Bronchial epithelial cell (primary cell): Measurements from ENCODE around the gene C3orf20. TPM values are rescaled to one million over a fixed set of nuclear protein-coding genes. Genes with fewer than 3 reads are reported as not detected.

Experiments
- DNase-seq: peaks from one replicate; pipeline ENCODE4 v3.0.0-alpha.2; 2010; ENCODE audit warnings: low read depth
- FAIRE-seq: peaks from 2 replicates; lab custom pipeline; 2011; peaks lifted over from hg19 to GRCh38; lab: Jason Lieb, UNC
- H3K27me3 ChIP-seq: 2 replicates; pipeline ENCODE4 v1.5.1; 2011; ENCODE audit warnings: low read length; ENCODE audit not compliant: control insufficient read depth, insufficient read depth
- H3K36me3 ChIP-seq: 2 replicates; pipeline ENCODE4 v1.5.1; 2011; ENCODE audit warnings: low read length; ENCODE audit not compliant: control insufficient read depth, insufficient read depth
- H3K4me3 ChIP-seq: 2 replicates; pipeline ENCODE4 v1.5.1; 2011; ENCODE audit warnings: mild to moderate bottlenecking, low read depth, low read length, control low read depth
- total RNA-seq: library from RNA; depleted of rRNA; stranded (reverse); fragments of >200 nt; gene quantifications from 2 replicates; pipeline ENCODE4 v1.2.1, GENCODE V29; 2014
- TF ChIP-seq, protein P1 (sequence below): IDR thresholded peaks from 2 replicates; pipeline ENCODE4 v1.5.1; 2011; ENCODE audit warnings: mild to moderate bottlenecking, moderate library complexity, low read length, control low read depth, inconsistent platforms; ENCODE audit not compliant: insufficient read depth, severe bottlenecking

C3orf20 gene
- total RNA-seq, 1 donor from 2014 or later: under 0.01 TPM

- FAIRE-seq (no peak), DNase-seq (no peak)
- no peak overlapping the region for H3K4me3 ChIP-seq
- H3K36me3 ChIP-seq: peaks cover 2% of the 10 kb centered on the region
- no peaks in the 10 kb centered on the region for H3K27me3 ChIP-seq
- TF ChIP-seq, protein P1, sequence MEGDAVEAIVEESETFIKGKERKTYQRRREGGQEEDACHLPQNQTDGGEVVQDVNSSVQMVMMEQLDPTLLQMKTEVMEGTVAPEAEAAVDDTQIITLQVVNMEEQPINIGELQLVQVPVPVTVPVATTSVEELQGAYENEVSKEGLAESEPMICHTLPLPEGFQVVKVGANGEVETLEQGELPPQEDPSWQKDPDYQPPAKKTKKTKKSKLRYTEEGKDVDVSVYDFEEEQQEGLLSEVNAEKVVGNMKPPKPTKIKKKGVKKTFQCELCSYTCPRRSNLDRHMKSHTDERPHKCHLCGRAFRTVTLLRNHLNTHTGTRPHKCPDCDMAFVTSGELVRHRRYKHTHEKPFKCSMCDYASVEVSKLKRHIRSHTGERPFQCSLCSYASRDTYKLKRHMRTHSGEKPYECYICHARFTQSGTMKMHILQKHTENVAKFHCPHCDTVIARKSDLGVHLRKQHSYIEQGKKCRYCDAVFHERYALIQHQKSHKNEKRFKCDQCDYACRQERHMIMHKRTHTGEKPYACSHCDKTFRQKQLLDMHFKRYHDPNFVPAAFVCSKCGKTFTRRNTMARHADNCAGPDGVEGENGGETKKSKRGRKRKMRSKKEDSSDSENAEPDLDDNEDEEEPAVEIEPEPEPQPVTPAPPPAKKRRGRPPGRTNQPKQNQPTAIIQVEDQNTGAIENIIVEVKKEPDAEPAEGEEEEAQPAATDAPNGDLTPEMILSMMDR: no peak
Measured at GRCh38 chr3:14676881-14677280, 1.9 kb downstream of the C3orf20 start.

- Histone ChIP-seq H3K36me3 (no peaks in the 10 kb centered on the region), H3K27me3 (no peaks in the 10 kb centered on the region), H3K4me3 (no peak overlapping the region)
- TF ChIP-seq, protein P1: no peak
- DNase-seq (no peak), FAIRE-seq (peak; percentile 95)
Measured at GRCh38 chr3:14678015-14678503, 3.1 kb downstream of the C3orf20 start.

- FAIRE-seq: no peak
- no peak for DNase-seq
Measured at GRCh38 chr3:14680115-14680514, 5.2 kb downstream of the C3orf20 start.

DNA sequence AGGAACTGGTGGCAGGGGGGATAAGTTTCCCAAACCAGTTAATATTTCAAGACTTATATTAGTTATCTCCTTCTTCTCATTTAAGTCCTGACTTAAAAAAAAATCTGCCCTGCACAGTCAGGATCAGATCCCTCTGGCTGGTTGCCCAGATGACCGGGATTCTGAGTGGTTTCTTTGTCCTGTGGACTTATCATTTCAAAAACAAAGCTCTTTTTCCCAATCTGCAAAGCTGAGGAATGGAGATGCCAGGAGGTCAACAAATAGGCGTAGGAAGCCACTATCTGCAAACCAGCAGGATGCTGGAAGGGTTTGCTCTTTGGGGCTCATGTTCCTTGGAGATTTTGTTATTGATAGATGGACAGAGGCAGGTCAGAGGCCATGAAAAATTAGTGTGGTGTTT is 5.8 kb downstream of the C3orf20 start:
- no peaks in the 10 kb centered on the region for H3K36me3 ChIP-seq
- no peak overlapping the region for H3K4me3 ChIP-seq
- no peaks in the 10 kb centered on the region for H3K27me3 ChIP-seq
- DNase-seq: no peak
- TF ChIP-seq, protein P1: no peak
- FAIRE-seq: no peak

More at GRCh38 chr3:14680115-14680514, 5.2 kb downstream of the C3orf20 start:
- Histone ChIP-seq H3K27me3 (no peaks in the 10 kb centered on the region), H3K36me3 (no peaks in the 10 kb centered on the region), H3K4me3 (no peak overlapping the region)
- TF ChIP-seq, protein P1: no peak

DNA sequence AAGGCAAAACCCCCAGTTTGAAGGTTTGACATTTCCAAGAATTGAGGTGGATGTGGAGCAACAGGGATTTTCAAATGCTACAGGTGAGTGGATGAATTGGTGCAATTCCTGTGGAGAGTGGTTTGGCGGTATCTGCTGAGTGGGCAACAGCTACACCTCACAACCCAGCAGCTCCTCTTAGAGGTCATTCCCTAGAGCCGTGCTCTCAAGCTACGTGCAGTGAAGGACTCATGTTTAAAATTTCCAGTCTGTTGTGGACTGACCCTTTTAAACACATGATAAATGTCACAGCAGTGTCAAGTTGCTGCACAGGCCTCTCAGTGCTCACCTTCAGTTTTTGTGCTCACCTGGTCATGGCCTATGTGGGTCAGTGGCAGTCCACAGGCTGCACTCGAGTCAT is 9.5 kb downstream of the C3orf20 start:
- TF ChIP-seq, protein P1: no peak
- DNase-seq (no peak), FAIRE-seq (no peak)
- Histone ChIP-seq H3K36me3 (no peaks in the 10 kb centered on the region), H3K27me3 (no peaks in the 10 kb centered on the region), H3K4me3 (no peak overlapping the region)

DNA sequence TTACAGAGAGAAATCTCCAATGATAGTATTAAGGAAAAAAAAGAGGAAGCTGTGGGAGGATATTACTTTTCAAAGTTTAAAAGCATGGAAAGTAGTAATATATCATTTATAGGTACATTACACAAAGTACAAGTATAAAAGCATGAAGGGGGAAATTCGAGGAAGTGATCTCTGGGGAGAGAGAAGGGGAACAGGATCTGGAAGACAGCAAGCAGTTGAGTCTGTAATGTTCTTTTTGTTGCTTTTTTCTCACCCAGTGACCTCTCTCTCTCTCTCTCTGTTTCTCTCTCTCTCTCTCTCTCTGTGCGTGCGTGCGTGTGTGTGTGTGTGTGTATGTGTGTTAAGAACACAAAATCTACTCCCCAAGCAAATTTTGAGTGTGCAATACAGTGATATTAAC is 10.2 kb downstream of the C3orf20 start:
- TF ChIP-seq, protein P1: no peak
- Histone ChIP-seq H3K27me3 (no peaks in the 10 kb centered on the region), H3K4me3 (no peak overlapping the region), H3K36me3 (no peaks in the 10 kb centered on the region)
- no peak for FAIRE-seq
- DNase-seq: no peak
